ENCODE measurements around the gene ARID3A.

Gene ARID3A

GRCh38 chr19:892243-892893 lies 33.5 kb upstream of the ARID3A start:
- DNase-seq, result no peak

DNA sequence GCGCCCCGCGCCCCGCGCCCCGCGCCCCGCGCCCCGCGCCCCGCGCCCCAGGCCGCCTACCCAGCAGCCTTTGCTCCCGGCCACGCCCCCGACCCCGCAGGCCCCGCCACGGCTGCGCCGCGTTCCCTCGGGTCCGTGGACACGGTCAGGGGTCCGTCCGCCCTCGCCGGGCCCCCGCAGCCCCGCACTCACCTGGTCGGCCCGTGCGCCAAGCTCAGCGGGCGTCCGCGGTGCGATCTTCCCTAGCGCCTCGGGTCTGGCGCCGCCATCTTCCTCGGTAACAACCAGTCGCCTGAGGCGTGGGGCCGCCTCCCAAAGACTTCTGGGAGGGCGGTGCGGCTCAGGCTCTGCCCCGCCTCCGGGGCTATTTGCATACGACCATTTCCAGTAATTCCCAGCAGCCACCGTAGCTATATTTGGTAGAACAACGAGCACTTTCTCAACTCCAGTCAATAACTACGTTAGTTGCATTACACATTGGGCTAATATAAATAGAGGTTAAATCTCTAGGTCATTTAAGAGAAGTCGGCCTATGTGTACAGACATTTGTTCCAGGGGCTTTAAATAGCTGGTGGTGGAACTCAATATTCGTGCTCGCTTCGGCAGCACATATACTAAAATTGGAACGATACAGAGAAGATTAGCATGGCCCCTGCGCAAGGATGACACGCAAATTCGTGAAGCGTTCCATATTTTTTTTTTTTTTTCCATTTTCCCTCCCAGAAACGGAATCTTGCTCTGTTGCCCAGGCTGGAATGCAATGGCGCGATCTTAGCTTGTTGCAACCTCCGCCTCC lies 32.7 kb upstream of the ARID3A start, which contains the start of the genes MED16 and RNU6-9:
Gene MED16, minus strand, starts transcription at position 294 of the 796 bp plus-strand sequence. CDS start 2,056 bp downstream, outside the sequence.
Gene RNU6-9, plus strand, starts transcription at position 591 of the 796 bp plus-strand sequence.
- peak; percentile 94 for DNase-seq

GRCh38 chr19:896434-896833 lies 29.4 kb upstream of the ARID3A start:
- DNase-seq, result no peak

GRCh38 chr19:896999-897398 lies 28.8 kb upstream of the ARID3A start:
- DNase-seq, result no peak

DNA sequence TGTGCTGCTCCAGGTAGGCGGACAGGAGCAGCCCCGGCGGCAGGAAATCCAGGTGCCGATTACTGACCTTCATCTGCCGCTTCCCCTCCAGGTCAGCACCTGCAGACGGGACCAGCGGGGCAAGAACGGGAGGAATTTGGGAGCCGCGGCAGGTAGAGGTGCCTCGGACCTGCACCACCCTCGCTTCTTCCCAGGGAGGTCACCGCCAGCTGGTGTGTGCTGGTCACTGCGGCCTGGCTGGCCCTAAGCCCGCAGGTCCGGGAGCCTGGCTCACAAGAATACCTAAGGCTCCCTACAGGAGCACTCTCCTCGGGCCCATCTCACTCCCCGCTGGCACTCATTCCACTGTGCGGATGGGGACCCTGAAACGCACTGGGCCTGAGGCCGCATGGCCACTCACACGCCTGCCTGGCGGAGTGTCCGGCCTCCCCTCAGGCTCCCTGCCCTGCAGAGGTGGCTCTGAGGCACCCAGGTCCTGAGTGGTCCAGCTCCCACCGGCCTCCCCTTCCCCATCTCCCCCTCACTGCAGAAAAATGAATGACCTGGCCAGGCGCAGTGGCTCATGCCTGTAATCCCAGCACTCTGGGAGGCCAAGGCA lies 28.3 kb upstream of the ARID3A start:
- no peak for DNase-seq

- DNase-seq, result peak; percentile 58
Measured at GRCh38 chr19:898663-899062, 27.2 kb upstream of the ARID3A start.

DNA sequence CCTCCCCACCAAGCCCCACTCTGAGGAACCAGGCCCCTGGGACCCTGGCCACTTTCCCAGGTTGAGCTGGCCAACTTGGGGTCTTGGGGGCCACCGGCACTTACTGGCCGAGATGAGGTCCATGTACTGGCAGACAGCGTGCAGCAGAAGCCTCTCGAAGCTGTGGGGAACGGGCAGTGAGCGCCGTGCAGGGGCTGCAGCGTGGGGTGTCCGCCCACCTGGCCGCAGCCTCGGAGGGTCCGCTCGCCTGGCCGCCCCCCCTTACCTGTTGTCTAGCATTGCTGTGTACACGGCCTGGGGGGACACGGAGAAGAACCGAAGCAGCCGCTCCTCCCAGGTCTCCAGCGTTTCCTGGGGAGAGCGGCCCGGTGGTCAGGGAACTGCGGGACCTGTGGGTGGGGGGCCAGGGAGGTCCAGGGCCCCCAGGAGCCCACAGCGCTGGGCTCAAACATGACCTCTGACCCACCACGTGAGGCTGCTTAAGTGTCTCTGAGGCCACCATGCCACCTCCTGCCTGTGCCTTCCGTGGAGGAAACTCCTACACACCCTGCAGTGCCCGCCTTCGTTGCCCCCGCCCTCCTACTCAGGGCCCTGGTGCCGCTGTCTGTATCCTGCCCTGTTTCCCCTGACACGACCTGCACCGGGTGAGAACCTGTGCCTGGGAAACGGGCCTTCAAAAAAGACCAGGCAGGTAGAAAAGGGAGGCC lies 26.3 kb upstream of the ARID3A start:
- DNase-seq, result no peak

DNA sequence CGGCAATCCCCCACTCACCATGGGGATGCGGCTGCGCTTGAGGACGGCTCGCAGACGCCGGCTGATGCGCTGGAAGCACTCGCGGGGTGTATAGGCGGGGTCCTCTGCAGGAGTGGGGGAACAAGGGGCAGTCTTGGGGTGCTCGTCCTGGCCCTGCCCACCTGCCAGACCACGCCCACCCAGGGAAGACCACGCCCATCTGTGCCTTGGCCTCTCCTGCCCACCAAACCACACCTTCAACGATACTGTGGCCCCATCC lies 25.9 kb upstream of the ARID3A start:
- DNase-seq, result no peak

DNA sequence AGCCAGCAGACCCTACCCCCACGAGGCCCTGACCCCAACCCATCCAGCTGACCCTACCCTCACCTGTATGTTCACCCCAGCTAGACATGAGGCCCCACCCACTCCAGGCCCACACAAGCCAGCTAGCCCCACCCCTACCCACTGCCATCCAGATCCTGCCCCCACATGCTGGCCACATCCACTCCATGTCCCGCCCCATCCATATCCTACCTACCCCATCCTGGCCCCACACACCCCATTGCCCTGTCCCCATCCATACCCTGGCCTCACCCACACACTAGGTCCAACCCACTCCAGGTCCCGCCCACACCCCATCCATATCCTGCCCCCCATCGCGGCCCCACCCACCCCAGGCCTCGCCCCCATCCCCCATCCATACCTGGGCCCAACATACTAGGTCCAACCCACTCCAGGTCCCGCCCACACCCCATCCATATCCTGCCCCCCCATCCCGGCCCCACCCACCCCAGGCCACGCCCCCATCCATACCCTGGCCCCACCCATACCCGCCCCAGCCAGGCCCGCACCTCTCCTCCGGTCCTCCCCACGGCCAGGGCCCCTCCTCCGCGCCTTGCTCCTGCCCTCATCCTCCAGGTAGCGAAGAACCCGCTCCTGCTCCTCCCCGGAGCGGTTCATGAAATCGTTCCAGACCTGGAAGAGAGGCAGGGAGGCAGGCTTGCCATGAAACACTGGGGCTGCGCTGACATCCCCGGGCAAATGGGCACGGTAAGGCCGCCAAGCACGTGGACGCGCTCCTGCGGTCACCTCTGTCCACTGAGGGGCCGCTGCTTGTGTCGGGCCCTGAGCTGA lies 25.3 kb upstream of the ARID3A start:
- DNase-seq, result peak; percentile 58

GRCh38 chr19:901216-902092 lies 24.4 kb upstream of the ARID3A start:
- no peak for DNase-seq

DNA sequence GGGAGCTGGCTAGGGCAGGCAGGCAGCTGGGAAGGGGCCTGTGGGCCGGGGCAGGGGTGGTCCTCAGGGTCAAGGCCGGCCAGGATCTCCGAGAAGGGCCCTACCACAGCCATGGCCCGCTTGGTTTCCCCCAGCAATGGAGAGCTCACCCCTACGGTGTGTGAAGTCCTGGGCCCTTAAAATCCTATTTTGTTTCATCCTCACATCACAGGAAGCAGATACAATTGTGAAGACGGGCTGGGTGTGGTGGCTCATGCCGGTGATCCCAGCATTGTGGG lies 23.8 kb upstream of the ARID3A start:
- DNase-seq, result no peak

- DNase-seq, result no peak
Measured at GRCh38 chr19:902446-903226, 23.2 kb upstream of the ARID3A start.

GRCh38 chr19:903266-903797 lies 22.5 kb upstream of the ARID3A start:
- no peak for DNase-seq

- DNase-seq, result no peak
Measured at GRCh38 chr19:904545-904944, 21.3 kb upstream of the ARID3A start.

- peak; percentile 39 for DNase-seq
Measured at GRCh38 chr19:906480-906879, 19.4 kb upstream of the ARID3A start.

- peak; percentile 54 for DNase-seq
Measured at GRCh38 chr19:907183-907853, 18.5 kb upstream of the ARID3A start.

DNA sequence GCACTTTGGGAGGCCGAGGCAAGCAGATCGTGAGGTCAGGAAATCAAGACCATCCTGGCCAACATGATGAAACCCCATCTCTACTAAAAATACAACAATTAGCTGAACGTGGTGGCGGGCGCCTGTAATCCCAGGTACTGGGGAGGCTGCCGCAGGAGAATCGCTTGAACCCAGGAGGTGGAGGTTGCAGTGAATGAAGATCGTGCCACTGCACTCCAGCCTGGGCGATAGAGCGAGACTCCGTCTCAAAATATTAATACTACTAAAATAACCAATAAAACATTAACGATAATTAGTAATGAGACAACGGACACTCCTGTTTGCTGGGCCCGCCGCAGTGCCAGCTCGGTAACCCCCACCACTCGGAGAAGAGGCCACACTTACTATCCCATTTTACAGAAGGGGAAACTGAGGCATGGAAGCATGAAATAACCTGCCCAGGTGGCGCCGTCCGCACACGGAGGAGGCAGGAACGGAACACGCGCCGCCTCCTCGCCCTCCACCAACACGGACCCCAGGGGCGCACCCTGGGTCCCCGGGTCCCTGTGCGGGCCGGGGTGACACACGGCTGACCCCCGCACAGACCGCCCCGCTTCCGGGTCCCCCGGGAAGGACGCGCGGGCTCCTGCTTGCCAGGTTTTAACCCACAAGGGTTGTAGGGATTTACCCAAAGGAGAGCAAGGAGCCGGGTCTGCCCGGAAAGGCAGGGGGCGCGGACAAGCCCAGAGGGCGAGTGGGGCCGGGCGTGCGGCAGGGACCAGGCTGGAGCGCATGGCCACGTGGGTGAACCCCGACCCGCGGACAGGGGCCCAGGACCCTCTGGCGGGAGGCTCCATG lies 14.4 kb upstream of the ARID3A start:
- no peak for DNase-seq

- peak; percentile 73 for DNase-seq
Measured at GRCh38 chr19:912181-913079, 13.4 kb upstream of the ARID3A start.
